HFF-Myc (cell line): ENCODE measurements around the gene RINL.

ENCODE experiments used
- DNase-seq: peaks from one replicate; pipeline ENCODE4 v3.0.0-alpha.2; 2011; ENCODE audit warnings: low read depth; ENCODE audit errors: extremely low read depth
- H3K4me3 ChIP-seq: replicated peaks from 2 replicates; pipeline ENCODE4 v1.5.1; 2011; ENCODE audit warnings: low read depth, mild to moderate bottlenecking, control low read depth, low read length
- TF ChIP-seq, protein P1 (sequence below): IDR thresholded peaks from 2 replicates; pipeline ENCODE4 v1.5.1; 2012; ENCODE audit warnings: mild to moderate bottlenecking, low read depth, low read length, control low read depth; ENCODE audit errors: missing control alignments

The RINL gene

DNA sequence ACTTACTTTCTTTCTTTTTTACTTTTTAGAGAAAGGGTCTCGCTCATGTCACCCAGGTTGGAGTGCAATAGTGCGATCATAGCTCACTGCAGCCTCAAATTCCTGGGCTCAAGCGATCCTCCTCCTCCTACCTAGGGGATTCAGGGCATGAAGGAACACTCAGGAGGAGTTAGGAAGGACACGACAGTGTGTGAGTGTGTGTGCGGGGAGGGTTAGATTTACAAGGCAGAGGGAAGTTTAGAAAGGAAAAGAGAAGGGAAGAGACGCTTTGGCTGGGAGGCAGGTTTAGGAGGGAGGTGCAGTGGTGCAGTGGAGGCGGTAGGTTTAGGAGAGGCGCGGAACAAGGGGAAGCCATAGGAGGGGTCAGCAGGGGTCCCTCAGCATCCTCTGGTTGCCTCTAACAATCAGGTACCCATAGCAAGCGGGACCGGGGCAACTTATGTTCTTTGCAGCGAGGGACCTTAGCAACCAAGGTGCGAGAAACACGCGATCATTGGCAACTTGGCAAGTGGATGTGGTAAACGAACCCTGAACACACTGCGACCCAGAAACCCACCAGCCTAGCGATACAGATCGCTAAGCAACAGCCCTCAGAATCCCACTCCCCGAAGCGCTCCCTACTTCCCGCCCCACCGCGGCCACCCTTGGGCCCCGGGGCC is 20.8 kb upstream of the RINL start:
- no peak for DNase-seq
- TF ChIP-seq, protein P1, sequence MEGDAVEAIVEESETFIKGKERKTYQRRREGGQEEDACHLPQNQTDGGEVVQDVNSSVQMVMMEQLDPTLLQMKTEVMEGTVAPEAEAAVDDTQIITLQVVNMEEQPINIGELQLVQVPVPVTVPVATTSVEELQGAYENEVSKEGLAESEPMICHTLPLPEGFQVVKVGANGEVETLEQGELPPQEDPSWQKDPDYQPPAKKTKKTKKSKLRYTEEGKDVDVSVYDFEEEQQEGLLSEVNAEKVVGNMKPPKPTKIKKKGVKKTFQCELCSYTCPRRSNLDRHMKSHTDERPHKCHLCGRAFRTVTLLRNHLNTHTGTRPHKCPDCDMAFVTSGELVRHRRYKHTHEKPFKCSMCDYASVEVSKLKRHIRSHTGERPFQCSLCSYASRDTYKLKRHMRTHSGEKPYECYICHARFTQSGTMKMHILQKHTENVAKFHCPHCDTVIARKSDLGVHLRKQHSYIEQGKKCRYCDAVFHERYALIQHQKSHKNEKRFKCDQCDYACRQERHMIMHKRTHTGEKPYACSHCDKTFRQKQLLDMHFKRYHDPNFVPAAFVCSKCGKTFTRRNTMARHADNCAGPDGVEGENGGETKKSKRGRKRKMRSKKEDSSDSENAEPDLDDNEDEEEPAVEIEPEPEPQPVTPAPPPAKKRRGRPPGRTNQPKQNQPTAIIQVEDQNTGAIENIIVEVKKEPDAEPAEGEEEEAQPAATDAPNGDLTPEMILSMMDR: no peak

DNA sequence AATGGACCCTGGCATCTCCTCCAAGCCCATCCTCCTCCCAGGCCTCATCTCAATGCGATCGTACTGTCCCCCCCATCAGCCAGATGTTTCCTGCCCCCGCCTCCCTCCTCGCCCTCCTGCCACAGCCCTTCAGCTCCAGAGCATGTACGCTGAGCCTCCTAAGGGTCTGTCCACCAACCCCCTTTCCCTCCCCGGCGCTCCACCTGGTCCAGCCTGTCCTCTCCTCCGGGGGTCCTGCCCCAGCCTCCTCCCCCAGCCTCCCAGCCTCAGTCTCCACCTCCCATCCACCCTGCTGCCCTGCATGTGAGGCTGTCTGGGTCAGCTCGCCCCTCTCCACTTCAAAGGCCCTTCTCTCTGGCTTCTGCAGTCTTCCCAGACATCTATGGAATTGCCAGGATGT is 16.9 kb upstream of the RINL start:
- no peak overlapping the region for H3K4me3 ChIP-seq
- TF ChIP-seq, protein P1: no peak
- no peak for DNase-seq

More for the DNA sequence above, 20.8 kb upstream of the RINL start:
- peak overlapping the region; percentile 71 for H3K4me3 ChIP-seq

DNA sequence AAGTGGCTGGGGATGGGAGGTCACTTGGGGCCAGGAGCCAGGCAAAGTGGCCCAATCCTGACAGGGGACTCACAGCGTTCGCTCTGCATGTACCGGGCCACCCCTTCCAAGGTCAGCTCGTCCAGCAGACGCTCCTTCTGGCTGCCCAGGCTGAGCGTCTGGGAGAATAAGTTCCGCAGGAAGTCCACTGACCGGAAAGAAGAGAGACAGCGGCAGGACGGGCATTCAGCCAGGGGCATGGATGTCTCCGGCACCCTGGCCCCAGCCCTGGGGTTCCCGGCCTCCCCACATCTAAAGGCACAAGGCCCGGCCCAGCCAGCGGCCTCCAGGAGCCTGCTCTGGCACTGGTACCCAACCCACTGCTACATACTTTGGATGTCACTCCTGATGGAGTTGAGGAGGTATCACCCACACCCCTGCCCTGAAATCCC is 15.3 kb upstream of the RINL start:
- H3K4me3 ChIP-seq: no peak overlapping the region
- no peak for DNase-seq
- TF ChIP-seq, protein P1: no peak

DNA sequence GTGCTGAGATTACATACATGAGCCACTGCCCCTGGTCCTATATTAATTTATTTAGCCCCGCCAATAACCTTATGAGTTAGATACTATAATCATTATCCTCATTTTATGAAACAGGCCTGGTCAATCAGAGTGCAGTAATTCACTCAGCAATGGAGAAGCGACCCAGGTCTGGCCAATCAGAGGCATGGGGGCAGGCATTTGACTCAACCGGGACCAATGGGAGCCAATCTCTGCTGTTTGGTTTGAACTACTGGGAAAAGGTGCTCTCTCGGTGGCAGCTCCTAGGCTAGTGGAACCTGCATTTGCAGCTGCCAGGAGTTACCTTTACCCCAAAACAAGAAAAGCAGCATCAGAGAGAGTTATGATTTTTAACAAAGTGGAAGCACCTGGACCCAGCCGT is 14.8 kb upstream of the RINL start:
- TF ChIP-seq, protein P1: no peak
- no peak overlapping the region for H3K4me3 ChIP-seq
- DNase-seq: no peak

DNA sequence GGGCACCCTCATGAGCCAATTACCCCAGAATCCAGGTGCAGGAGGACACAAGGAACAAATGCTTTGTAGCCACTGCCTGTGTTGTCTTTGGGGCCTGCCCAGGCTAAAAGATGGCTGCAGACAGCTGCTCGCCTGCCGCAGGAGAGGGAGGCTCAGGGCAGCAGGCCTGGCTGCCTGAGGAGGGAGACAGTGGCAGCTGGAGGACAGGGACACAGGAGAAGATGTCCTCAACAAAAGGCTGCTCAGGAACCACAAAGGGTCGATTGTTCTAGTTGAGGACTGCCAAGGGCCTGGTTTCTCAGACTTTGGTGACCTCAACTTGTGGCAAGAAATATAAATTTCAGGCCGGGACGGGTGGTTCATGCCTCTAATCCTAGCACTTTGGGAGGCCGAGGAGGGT is 13.7 kb upstream of the RINL start:
- TF ChIP-seq, protein P1: no peak
- DNase-seq: no peak
- no peak overlapping the region for H3K4me3 ChIP-seq

DNA sequence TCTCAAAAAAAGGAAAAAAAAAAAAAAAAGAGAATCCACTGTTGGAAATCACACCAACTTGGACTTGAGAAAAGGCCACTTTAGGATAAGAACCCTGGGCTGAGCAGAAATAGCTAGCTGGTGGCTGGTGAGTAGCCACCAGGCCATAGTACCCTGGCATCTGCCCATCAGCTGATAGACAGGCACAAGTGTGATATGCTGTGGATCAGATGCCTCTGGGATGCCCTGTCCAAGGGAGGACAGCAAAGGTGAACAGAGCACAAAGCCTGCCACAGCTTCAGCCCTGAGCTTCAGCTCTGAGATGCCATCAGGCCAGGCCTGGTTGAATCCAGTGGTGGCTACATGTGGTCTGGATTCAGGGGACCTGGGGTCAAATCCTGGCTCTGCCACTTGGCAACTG is 12.6 kb upstream of the RINL start:
- TF ChIP-seq, protein P1: no peak
- no peak for DNase-seq
- H3K4me3 ChIP-seq: no peak overlapping the region

DNA sequence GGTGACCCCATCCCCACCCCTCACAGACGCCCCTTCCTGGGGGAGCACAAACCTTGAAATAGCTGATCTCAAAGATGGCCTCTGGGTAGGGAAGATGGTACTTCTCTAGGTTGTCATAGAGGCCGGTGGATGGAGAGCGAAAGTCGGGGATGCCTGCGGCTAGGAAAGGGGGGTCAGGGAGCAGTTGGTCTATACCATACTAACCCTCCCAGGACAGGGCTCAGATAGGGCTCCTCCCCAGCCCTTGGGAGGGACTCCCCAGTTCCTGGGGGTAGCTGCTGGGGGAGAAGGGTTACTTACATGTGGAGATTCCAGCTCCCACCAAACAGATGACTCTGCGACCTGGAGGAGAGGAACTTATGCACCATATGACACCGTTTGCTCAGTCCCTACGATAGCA is 11.7 kb upstream of the RINL start:
- no peak overlapping the region for H3K4me3 ChIP-seq
- TF ChIP-seq, protein P1: no peak
- DNase-seq: no peak
